K562 (cell line): ENCODE measurements around the gene LIN9.

Experiments used
- CHD4 ChIP-seq: fragments of 200-600 bp; sonication (generic); IDR thresholded peaks from 3 replicates; pipeline ENCODE4 v1.6.1; 2012; ENCODE audit warnings: low read depth, mild to moderate bottlenecking, mixed read lengths, low read length, inconsistent platforms; ENCODE audit not compliant: insufficient read depth, insufficient replicate concordance, poor library complexity, severe bottlenecking
- EP300 ChIP-seq: IDR thresholded peaks from 2 replicates; pipeline ENCODE4 v1.6.1; 2012; ENCODE audit warnings: low read length, improper control_type of control experiment
- HNRNPL ChIP-seq: fragments of 200-400 bp; formaldehyde crosslinking; IDR thresholded peaks from 2 replicates; pipeline ENCODE4 v1.6.1; 2017; ENCODE audit warnings: low read depth, mild to moderate bottlenecking, low read length
- LARP7 ChIP-seq: fragments of 450-650 bp; IDR thresholded peaks from 2 replicates; pipeline ENCODE4 v1.6.1; 2016
- MYC ChIP-seq, 2 experiments: fragments of 250-450 bp in 1 of 2; sonication (Bioruptor Pico) in 1 of 2; IDR thresholded peaks; 2 replicates each; pipeline versions ENCODE4 v1.5.1 to v1.6.1; 2012 to 2021; ENCODE audit warnings: low read depth in 2 of 2, borderline replicate concordance in 1 of 2, improper control_type of control experiment in 1 of 2, low read length in 1 of 2, mild to moderate bottlenecking in 1 of 2, moderate library complexity in 1 of 2
- POLR2A ChIP-seq: fragments of 450-650 bp; conservative IDR thresholded peaks from 2 replicates; pipeline ENCODE4 v1.6.1; 2016
- POLR2AphosphoS5 ChIP-seq: IDR thresholded peaks from 2 replicates; pipeline ENCODE4 v1.6.1; 2011; ENCODE audit warnings: mild to moderate bottlenecking, low read depth, low read length, moderate library complexity; ENCODE audit not compliant: control insufficient read depth, insufficient read depth
- SMC3 ChIP-seq: conservative IDR thresholded peaks from 2 replicates; pipeline ENCODE4 v1.6.1; 2011; ENCODE audit warnings: low read depth, low read length, improper control_type of control experiment; ENCODE audit not compliant: insufficient read depth
- SP2 ChIP-seq: IDR thresholded peaks from 2 replicates; pipeline ENCODE4 v1.6.1; 2011; ENCODE audit warnings: mild to moderate bottlenecking, low read depth, low read length, moderate library complexity; ENCODE audit not compliant: poor library complexity, severe bottlenecking; ENCODE audit errors: extremely low read depth
- TBP ChIP-seq: optimal IDR thresholded peaks from 2 replicates; pipeline ENCODE3; 2011; ENCODE audit warnings: low read depth, low read length, improper control_type of control experiment
- ZSCAN29 ChIP-seq: fragments of 450-650 bp; IDR thresholded peaks from 2 replicates; pipeline ENCODE4 v1.6.1; 2017
- TF ChIP-seq, protein P1 (sequence below), 3 experiments: IDR thresholded peaks in 2 of 3; conservative IDR thresholded peaks in 1 of 3; 2 replicates each; pipeline ENCODE4 v1.5.1; 2011 to 2012; ENCODE audit warnings: low read length in 3 of 3, mild to moderate bottlenecking in 3 of 3, control low read depth in 2 of 3, improper control_type of control experiment in 1 of 3, inconsistent platforms in 1 of 3, low read depth in 1 of 3, mixed read lengths in 1 of 3, moderate library complexity in 1 of 3; ENCODE audit not compliant: insufficient read depth in 2 of 3
- TF ChIP-seq, protein P2 (sequence below), 2 experiments: fragments of 450-650 bp; formaldehyde crosslinking in 1 of 2; IDR thresholded peaks; 2 replicates each; pipeline versions ENCODE4 v1.4.0 to v1.6.1; 2014 to 2020; ENCODE audit warnings: mild to moderate bottlenecking in 2 of 2, borderline replicate concordance in 1 of 2, low read depth in 1 of 2

DNA sequence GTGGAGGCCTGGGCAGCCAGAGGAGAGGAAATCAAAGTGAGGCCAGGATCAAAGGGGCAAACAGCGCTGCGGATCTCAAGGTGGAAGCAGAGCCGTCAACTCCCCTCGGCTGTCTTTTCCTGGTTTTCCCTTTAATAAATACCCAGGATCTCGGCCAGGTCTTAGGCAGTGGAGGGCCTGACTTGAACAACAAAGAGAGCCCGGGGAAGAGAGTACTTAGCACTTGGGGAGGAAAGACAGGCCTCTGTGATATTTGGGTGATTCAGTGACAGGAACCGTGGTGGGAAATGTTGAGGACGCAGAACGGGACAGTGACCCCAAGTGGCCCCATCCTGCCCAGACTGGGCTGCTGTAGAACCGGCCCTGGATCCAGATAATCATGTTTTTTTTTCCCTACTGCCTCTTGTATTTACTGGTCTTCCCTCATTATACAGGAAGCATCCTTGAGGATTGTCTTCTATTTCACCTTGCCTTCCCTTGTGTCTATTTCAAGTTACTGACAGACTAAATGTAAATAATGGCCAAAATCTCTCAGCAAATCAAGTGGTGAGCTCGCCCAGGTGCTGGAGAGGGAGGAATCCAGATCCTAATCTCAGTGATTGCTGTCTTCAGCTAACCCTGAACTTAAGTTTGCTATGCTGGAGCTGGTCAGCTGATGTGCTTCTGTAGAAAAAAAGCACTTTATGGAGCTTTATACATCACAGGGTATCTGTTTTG, 88.3 kb downstream of the LIN9 start:
- TF ChIP-seq, protein P1, sequence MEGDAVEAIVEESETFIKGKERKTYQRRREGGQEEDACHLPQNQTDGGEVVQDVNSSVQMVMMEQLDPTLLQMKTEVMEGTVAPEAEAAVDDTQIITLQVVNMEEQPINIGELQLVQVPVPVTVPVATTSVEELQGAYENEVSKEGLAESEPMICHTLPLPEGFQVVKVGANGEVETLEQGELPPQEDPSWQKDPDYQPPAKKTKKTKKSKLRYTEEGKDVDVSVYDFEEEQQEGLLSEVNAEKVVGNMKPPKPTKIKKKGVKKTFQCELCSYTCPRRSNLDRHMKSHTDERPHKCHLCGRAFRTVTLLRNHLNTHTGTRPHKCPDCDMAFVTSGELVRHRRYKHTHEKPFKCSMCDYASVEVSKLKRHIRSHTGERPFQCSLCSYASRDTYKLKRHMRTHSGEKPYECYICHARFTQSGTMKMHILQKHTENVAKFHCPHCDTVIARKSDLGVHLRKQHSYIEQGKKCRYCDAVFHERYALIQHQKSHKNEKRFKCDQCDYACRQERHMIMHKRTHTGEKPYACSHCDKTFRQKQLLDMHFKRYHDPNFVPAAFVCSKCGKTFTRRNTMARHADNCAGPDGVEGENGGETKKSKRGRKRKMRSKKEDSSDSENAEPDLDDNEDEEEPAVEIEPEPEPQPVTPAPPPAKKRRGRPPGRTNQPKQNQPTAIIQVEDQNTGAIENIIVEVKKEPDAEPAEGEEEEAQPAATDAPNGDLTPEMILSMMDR (IDR thresholded peaks at IDR 0.05 in 2 of 3, conservative IDR thresholded peaks at IDR 0.05 in 1 of 3; ENCODE audit: insufficient read depth in 2 of 3, low read depth in 1 of 3, low read length in 3 of 3) = peak; percentile 20 to 34 (median 28); a peak in 2 of 6 replicates
- TF ChIP-seq POLR2AphosphoS5 (no peak), CHD4 (no peak), ZSCAN29 (no peak), HNRNPL (no peak), MYC (IDR thresholded peaks at IDR 0.05; ENCODE audit: low read depth, low read length) (no peak), MYC (CRISPR knock-in tag; IDR thresholded peaks at IDR 0.05; ENCODE audit: borderline replicate concordance, low read depth) (no peak), SMC3 (no peak), EP300 (no peak), SP2 (no peak), LARP7 (no peak), TBP (no peak), POLR2A (no peak)
- TF ChIP-seq, protein P2, sequence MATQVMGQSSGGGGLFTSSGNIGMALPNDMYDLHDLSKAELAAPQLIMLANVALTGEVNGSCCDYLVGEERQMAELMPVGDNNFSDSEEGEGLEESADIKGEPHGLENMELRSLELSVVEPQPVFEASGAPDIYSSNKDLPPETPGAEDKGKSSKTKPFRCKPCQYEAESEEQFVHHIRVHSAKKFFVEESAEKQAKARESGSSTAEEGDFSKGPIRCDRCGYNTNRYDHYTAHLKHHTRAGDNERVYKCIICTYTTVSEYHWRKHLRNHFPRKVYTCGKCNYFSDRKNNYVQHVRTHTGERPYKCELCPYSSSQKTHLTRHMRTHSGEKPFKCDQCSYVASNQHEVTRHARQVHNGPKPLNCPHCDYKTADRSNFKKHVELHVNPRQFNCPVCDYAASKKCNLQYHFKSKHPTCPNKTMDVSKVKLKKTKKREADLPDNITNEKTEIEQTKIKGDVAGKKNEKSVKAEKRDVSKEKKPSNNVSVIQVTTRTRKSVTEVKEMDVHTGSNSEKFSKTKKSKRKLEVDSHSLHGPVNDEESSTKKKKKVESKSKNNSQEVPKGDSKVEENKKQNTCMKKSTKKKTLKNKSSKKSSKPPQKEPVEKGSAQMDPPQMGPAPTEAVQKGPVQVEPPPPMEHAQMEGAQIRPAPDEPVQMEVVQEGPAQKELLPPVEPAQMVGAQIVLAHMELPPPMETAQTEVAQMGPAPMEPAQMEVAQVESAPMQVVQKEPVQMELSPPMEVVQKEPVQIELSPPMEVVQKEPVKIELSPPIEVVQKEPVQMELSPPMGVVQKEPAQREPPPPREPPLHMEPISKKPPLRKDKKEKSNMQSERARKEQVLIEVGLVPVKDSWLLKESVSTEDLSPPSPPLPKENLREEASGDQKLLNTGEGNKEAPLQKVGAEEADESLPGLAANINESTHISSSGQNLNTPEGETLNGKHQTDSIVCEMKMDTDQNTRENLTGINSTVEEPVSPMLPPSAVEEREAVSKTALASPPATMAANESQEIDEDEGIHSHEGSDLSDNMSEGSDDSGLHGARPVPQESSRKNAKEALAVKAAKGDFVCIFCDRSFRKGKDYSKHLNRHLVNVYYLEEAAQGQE (IDR thresholded peaks at IDR 0.05; ENCODE audit: borderline replicate concordance) = no peak
- TF ChIP-seq, protein P2 (CRISPR knock-in tag; IDR thresholded peaks at IDR 0.05; ENCODE audit: low read depth) = no peak
